ENCODE data around the gene RAB12.
A peak's percentile ranks its signal among the peaks of the same experiment; 100 is the strongest.
"Not testable (repeated sequence)": the region's sequence is repeated elsewhere in the genome, so short reads cannot be mapped to it uniquely, and the experiment has no call there.

The RAB12 gene

GRCh38 chr18:8615397-8616027, 6.3 kb downstream of the RAB12 start:
- peak; percentile 88 for DNase-seq (ENCODE audit: extremely low read depth, low read depth)
- TF ChIP-seq, protein P1, sequence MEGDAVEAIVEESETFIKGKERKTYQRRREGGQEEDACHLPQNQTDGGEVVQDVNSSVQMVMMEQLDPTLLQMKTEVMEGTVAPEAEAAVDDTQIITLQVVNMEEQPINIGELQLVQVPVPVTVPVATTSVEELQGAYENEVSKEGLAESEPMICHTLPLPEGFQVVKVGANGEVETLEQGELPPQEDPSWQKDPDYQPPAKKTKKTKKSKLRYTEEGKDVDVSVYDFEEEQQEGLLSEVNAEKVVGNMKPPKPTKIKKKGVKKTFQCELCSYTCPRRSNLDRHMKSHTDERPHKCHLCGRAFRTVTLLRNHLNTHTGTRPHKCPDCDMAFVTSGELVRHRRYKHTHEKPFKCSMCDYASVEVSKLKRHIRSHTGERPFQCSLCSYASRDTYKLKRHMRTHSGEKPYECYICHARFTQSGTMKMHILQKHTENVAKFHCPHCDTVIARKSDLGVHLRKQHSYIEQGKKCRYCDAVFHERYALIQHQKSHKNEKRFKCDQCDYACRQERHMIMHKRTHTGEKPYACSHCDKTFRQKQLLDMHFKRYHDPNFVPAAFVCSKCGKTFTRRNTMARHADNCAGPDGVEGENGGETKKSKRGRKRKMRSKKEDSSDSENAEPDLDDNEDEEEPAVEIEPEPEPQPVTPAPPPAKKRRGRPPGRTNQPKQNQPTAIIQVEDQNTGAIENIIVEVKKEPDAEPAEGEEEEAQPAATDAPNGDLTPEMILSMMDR (IDR thresholded peaks at IDR 0.05; ENCODE audit: low read depth, low read length): no peak

GRCh38 chr18:8616028-8616401, 6.8 kb downstream of the RAB12 start:
- DNase-seq (ENCODE audit: extremely low read depth, low read depth): no peak
- TF ChIP-seq, protein P1 (IDR thresholded peaks at IDR 0.05; ENCODE audit: low read depth, low read length): no peak

DNA sequence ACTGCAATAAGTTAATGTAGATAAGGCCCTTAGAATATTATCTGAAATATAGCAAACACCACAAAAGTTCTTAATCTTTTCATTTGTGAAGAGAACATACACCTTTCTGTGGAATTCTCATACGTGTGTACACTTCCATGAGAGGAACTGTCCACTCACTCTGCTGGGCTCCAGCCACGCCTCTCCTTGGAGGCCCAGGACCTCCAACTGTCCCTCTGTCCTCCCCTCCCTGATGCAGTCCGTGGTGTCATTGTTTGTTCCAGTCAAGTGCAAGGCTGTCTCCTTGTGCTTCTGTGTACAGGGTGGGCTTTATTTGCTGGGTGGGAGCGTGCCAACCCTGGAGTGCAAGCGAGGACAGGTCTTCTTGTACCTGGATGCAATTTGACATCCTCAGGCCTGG, 8.7 kb downstream of the RAB12 start:
- TF ChIP-seq, protein P1 (IDR thresholded peaks at IDR 0.05; ENCODE audit: low read depth, low read length): no peak
- no peak for DNase-seq (ENCODE audit: extremely low read depth, low read depth)

- TF ChIP-seq, protein P1 (IDR thresholded peaks at IDR 0.05; ENCODE audit: low read depth, low read length): no peak
- DNase-seq (ENCODE audit: extremely low read depth, low read depth): no peak
These were observed 9.8 kb downstream of the RAB12 start for GRCh38 chr18:8619041-8619440.

- DNase-seq (ENCODE audit: extremely low read depth, low read depth): no peak
- TF ChIP-seq, protein P1 (IDR thresholded peaks at IDR 0.05; ENCODE audit: low read depth, low read length): no peak
These were observed 10.8 kb downstream of the RAB12 start for GRCh38 chr18:8619835-8620577.

DNA sequence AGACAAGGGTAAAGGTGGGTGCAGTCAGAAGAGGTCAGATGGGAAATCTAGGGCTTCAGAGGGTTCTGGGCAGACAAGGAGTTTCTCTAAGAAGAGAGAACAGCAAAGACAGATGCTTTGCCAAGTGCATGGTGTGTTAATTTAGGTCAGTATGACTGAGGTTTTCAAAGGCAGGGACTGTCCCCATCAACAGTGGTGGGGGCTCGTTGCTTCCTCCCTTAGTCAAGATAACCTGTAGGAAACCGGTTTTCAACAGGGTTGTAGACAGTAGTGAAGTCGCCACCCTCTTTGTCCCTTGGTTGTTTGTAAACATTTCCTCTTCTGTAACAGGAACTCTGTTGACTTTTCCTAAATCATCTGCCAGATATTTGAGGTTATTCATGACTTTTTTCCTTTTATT, 11.6 kb downstream of the RAB12 start:
- TF ChIP-seq, protein P1 (IDR thresholded peaks at IDR 0.05; ENCODE audit: low read depth, low read length): no peak
- DNase-seq (ENCODE audit: extremely low read depth, low read depth): no peak

DNA sequence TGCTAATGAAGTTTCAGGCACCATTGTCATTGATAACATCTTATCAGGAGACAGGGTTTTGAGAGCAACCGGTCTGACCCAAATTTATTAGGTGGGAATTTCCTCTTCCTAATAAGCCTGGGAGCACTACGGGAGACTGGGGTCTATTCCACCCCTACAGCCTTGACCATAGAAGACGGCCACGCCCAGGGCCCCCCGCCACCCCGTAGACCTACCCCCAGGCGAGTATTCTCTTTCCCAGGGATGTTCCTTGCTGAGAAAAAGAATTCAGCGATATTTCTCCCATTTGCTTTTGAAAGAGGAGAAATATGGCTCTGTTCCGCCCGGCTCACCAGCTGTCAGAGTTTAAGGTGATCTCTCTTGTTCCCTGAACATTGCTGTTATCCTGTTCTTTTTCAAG, 13.4 kb downstream of the RAB12 start:
- DNase-seq (ENCODE audit: extremely low read depth, low read depth): not testable (repeated sequence)
